ENCODE results near the gene MAB21L1. TPM values are rescaled to one million over a fixed set of nuclear protein-coding genes. Genes with fewer than 3 reads are reported as not detected.

Gene MAB21L1
- total RNA-seq, 1 donor, result 1.4 TPM

DNA sequence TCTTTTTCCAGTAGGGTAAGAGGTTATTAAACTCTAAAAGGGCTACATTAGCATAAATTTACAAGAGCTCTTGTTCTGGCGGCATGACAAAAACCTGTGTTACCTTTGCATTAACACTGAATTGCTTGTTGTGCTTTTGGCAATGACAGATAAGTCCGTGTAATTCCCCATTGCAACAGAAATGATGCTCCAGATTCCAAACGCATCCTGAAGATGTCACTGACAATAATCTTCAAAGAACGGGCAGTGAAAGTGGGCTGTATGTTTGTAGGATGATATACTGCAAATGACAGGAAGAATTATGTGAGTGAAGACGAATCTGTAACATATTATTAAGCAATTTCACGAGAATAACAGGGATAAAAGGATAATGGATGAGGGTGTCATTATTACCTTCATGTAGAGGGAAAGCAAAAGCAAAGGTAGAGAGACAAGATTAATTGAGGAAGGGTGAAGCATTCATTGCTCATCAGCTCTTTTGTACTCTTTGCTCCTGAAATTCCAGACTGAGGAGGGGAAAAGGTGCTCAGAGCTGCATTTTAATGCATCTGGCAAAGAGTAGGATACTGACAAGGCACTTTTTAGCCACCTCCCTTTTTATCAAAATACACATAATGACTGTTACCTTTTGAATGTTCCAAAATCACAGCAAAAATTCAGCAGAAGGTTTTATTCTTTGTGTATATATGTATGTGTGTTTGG, 38.5 kb upstream of the MAB21L1 start:
- Histone ChIP-seq H3K9me3 (ENCODE audit: low read depth, low read length) (no peaks in the 10 kb centered on the region), H3K4me1 (ENCODE audit: insufficient read depth, low read length) (peaks cover 9% of the 10 kb centered on the region), H3K27ac (ENCODE audit: low read depth, low read length) (no peak overlapping the region), H3K4me3 (ENCODE audit: insufficient read depth, low read length) (no peak overlapping the region), H4K20me1 (ENCODE audit: insufficient read depth, low read length) (no peaks in the 10 kb centered on the region), H3K36me3 (ENCODE audit: insufficient read depth, low read length) (no peaks in the 10 kb centered on the region), H3K27me3 (ENCODE audit: insufficient read depth, low read length) (no peaks in the 10 kb centered on the region), H2AFZ (ENCODE audit: low read length) (no peak overlapping the region), H3K79me2 (ENCODE audit: insufficient read depth, low read length) (no peaks in the 10 kb centered on the region), H3K4me2 (ENCODE audit: insufficient read depth, low read length) (no peak overlapping the region)
- DNase-seq (ENCODE audit: insufficient read length, low spot score, missing footprints), result no peak
- TF ChIP-seq, protein P1, sequence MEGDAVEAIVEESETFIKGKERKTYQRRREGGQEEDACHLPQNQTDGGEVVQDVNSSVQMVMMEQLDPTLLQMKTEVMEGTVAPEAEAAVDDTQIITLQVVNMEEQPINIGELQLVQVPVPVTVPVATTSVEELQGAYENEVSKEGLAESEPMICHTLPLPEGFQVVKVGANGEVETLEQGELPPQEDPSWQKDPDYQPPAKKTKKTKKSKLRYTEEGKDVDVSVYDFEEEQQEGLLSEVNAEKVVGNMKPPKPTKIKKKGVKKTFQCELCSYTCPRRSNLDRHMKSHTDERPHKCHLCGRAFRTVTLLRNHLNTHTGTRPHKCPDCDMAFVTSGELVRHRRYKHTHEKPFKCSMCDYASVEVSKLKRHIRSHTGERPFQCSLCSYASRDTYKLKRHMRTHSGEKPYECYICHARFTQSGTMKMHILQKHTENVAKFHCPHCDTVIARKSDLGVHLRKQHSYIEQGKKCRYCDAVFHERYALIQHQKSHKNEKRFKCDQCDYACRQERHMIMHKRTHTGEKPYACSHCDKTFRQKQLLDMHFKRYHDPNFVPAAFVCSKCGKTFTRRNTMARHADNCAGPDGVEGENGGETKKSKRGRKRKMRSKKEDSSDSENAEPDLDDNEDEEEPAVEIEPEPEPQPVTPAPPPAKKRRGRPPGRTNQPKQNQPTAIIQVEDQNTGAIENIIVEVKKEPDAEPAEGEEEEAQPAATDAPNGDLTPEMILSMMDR (IDR thresholded peaks at IDR 0.05; ENCODE audit: extremely low read depth, low read depth, low read length), result no peak

DNA sequence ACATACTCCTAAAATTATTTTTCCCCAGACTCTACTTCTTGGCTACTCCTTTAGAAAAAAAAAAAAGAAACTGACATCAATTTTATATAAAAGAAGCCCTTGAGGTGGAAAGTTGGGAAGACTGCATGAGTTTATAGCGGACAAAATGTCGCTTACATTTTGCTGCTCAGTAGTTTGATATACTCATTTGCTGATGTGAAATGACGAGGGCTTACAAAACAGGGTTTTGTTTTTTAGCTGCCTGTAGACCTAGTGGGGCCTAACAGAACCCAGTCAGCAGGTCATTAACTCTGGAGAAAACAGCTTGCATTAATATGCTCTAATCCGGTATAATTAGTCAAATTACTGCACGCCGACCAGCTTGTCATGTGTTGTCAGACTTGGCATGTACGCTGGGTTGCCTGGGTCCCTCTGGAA, 37.6 kb upstream of the MAB21L1 start:
- no peak overlapping the region for H3K4me3 ChIP-seq (ENCODE audit: insufficient read depth, low read length)
- no peaks in the 10 kb centered on the region for H3K9me3 ChIP-seq (ENCODE audit: low read depth, low read length)
- no peaks in the 10 kb centered on the region for H3K79me2 ChIP-seq (ENCODE audit: insufficient read depth, low read length)
- TF ChIP-seq, protein P1 (IDR thresholded peaks at IDR 0.05; ENCODE audit: extremely low read depth, low read depth, low read length), result no peak
- H3K4me2 ChIP-seq (ENCODE audit: insufficient read depth, low read length), result no peak overlapping the region
- H3K27me3 ChIP-seq (ENCODE audit: insufficient read depth, low read length), result no peaks in the 10 kb centered on the region
- H4K20me1 ChIP-seq (ENCODE audit: insufficient read depth, low read length), result no peaks in the 10 kb centered on the region
- no peak overlapping the region for H2AFZ ChIP-seq (ENCODE audit: low read length)
- peaks cover 9% of the 10 kb centered on the region for H3K4me1 ChIP-seq (ENCODE audit: insufficient read depth, low read length)
- DNase-seq (ENCODE audit: insufficient read length, low spot score, missing footprints), result no peak
- H3K27ac ChIP-seq (ENCODE audit: low read depth, low read length), result no peak overlapping the region
- no peaks in the 10 kb centered on the region for H3K36me3 ChIP-seq (ENCODE audit: insufficient read depth, low read length)

DNA sequence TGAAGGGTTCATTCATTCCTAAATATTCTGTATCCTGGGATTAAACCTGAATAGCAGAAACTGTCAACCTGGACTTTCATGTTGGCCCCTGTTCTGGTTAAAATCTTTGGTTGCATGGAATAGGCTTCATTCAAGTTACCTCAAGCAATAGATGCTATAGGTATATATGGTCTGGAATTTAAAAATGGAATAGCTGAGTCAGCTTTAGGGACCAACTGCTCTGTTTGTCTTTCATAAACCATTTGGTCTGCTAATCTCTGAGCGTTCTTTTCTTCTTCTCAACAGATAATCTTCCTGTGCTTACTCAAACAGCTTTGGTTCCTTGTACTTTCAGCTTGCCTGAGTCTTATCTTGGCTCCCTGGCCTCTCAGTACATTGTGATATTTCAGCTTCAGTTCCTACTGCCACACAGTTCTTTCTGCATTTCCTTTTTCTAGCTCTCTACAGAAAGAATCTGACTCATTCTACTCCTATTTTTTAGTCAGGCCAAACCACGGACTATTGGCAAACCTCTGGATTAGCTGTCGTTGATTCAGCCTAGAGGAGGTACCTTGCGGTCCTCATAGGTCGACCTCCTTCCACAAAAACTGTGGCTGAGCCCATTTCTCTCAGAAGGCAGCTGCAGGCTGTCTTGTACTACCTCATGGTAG, 35.9 kb upstream of the MAB21L1 start:
- no peak overlapping the region for H2AFZ ChIP-seq (ENCODE audit: low read length)

DNA sequence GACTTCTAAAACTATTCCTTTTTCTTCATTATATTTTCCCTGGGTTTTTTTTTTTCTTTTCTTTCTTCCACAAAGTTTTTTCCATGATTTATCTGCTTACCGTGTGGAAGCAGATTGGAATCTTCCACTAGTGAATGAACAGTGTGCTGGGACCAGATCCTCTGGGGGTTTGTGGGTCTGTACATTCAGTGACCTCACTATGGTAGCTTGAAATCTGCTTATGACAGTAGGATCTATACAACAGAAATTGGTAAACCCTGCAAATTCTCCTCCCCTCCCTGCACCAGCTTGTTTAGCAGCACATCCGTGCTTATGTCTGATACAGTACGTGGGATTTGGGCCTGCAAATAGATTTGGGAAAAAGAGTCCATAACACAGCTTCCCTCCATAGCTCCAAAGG, 26.0 kb upstream of the MAB21L1 start:
- TF ChIP-seq, protein P1 (IDR thresholded peaks at IDR 0.05; ENCODE audit: extremely low read depth, low read depth, low read length), result no peak

More for the DNA sequence above, 35.9 kb upstream of the MAB21L1 start:
- Histone ChIP-seq H3K36me3 (ENCODE audit: insufficient read depth, low read length) (no peaks in the 10 kb centered on the region), H3K9me3 (ENCODE audit: low read depth, low read length) (no peaks in the 10 kb centered on the region), H3K4me1 (ENCODE audit: insufficient read depth, low read length) (peaks cover 9% of the 10 kb centered on the region), H3K27ac (ENCODE audit: low read depth, low read length) (peak overlapping the region; percentile 9), H4K20me1 (ENCODE audit: insufficient read depth, low read length) (no peaks in the 10 kb centered on the region), H3K4me2 (ENCODE audit: insufficient read depth, low read length) (peak overlapping the region; percentile 59), H3K79me2 (ENCODE audit: insufficient read depth, low read length) (no peaks in the 10 kb centered on the region), H3K27me3 (ENCODE audit: insufficient read depth, low read length) (no peaks in the 10 kb centered on the region), H3K4me3 (ENCODE audit: insufficient read depth, low read length) (no peak overlapping the region)
- TF ChIP-seq, protein P1 (IDR thresholded peaks at IDR 0.05; ENCODE audit: extremely low read depth, low read depth, low read length), result no peak
- DNase-seq (ENCODE audit: insufficient read length, low spot score, missing footprints), result peak; percentile 83

More for the DNA sequence above, 26.0 kb upstream of the MAB21L1 start:
- no peaks in the 10 kb centered on the region for H3K27me3 ChIP-seq (ENCODE audit: insufficient read depth, low read length)
- H3K79me2 ChIP-seq (ENCODE audit: insufficient read depth, low read length), result no peaks in the 10 kb centered on the region
- H3K4me1 ChIP-seq (ENCODE audit: insufficient read depth, low read length), result no peaks in the 10 kb centered on the region
- no peaks in the 10 kb centered on the region for H3K9me3 ChIP-seq (ENCODE audit: low read depth, low read length)
- no peaks in the 10 kb centered on the region for H4K20me1 ChIP-seq (ENCODE audit: insufficient read depth, low read length)
- H2AFZ ChIP-seq (ENCODE audit: low read length), result no peak overlapping the region
- no peak overlapping the region for H3K27ac ChIP-seq (ENCODE audit: low read depth, low read length)
- no peaks in the 10 kb centered on the region for H3K36me3 ChIP-seq (ENCODE audit: insufficient read depth, low read length)
- DNase-seq (ENCODE audit: insufficient read length, low spot score, missing footprints), result no peak
- no peak overlapping the region for H3K4me3 ChIP-seq (ENCODE audit: insufficient read depth, low read length)
- H3K4me2 ChIP-seq (ENCODE audit: insufficient read depth, low read length), result no peak overlapping the region
